NK-92 (cell line): ENCODE results near the gene GLS2.
"Not testable (repeated sequence)": the region's sequence is repeated elsewhere in the genome, so short reads cannot be mapped to it uniquely, and the experiment has no call there.

ENCODE experiments used
- DNase-seq: peaks from one replicate; lab custom pipeline; 2025; ENCODE audit not compliant: unreplicated experiment; lab: John Stamatoyannopoulos, UW

GLS2 gene

DNA sequence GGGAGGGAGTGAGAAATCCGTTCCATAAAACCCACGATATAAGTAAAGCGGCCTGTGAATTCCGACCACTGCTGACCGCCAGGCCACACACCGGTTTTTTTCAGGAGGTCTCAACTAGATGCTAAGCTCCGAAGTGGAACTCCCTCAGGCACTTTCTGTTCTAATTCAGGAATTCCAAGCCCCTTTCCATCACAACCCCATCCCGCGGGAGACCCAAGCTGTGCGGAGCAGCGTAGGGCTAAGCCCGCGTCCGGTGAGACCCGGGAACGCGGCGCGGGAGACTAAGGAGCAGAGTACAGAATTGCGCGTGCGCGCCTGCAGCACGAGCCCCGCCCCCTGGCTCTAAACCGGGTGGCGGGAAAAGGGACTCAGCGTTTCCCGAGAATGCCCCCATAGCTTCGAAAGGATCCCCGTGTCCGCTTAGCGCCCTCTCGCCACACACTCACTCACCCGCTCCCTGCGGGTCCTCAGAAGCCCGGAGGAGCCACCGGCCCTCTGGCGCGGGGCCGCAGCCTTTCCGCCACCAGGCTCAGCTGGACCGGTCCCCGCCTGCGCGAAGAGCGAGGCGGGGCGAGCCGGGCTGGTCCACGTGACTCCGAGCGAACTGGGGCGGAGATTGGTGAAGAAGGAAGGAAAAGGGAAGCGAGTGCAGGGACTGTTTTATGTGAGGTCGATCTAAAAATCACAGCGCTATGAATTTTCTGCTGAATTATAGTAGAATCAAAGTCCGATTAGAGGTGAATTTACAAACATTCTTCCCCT is 38.9 kb downstream of the GLS2 start, which contains the start of gene TIMELESS:
TIMELESS (minus strand) TSS at position 567 of the 762 bp plus-strand sequence. CDS start 15,256 bp downstream, outside the sequence.
- no peak for DNase-seq

GRCh38 chr12:56443208-56443607 is 44.8 kb downstream of the GLS2 start:
- not testable (repeated sequence) for DNase-seq

DNA sequence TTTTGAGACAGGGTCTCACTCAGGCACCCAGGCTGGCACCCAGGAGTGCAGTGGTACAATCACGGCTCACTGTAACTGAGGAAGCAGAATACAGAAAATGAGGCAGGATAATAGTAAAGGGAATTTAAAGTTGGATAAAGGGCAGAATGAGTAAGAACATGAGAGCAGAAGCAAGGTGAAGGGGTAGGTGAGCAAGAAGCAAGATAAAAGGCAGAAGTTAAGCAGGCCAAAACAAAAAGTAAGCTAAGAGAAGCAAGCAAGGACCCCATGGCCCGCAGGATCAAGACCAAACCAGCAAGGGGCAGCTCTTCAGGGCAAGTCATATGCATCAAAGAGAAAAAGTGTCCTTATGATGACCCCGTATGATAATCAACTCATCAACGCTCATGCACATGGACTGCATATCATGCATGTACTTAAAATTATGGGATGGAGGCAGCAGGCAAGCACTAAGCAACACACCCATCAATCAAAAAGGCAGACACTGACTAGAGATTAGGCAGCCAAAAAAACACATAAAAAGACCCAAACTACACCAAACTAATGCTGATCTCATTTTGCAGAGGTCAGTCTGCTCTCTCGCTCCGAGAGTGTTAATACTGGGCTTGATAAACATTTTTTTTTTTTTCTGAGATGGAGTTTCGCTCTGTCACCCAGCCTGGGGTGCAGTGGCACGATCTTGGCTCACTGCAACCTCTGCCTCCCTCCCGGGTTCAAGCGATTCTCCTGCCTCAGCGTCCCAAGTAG is 50.4 kb downstream of the GLS2 start:
- no peak for DNase-seq

DNA sequence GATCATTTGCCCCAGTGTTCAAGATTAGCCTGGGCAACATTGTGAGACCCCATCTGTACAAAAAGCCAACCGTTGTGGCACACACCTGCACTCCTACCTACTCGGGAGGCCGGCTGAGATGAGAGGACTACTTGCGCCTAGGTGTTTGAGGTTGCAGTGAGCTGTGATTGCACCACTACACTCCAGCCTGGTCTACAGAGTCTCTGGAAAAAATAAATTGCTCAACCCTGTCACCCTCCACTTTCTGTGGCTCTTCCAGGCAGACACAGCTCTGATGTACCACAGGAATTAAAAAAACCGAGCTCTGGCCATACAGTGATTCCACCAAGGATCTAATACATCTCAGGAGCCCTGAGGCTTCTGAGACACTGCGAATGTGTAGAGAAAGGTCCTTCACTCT is 53.1 kb downstream of the GLS2 start:
- no peak for DNase-seq

GRCh38 chr12:56431850-56432249 is 56.1 kb downstream of the GLS2 start:
- DNase-seq: no peak

- no peak for DNase-seq
These were observed 56.7 kb downstream of the GLS2 start for GRCh38 chr12:56431288-56431687.

DNA sequence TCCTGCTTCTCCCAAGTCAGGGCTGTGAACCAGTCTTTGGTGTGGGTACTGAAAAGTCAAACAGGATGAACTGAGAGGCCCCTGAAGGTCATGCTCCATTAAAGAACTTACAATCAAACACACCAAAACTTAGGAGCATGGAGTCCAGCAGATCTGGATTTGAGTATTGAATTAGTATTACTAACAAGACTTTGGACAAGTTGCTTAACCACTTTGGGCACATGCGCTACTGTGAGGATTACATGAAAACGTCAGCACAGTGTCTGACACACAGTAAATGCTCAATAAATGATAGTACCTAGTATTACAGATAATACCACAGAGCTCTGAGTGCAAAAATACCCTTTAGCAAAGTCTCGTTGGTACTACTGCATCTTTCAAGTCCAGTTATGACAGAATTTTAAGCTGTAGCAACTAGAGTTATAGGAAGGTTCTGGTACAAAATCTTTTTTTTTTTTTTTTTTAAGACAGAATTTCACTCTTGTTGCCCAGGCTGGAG is 62.0 kb downstream of the GLS2 start:
- no peak for DNase-seq

GRCh38 chr12:56425193-56425592 is 62.8 kb downstream of the GLS2 start:
- no peak for DNase-seq
